Upper lobe of right lung (tissue), 1 donor: ENCODE data around the gene HEXD. TPM values are rescaled to one million over a fixed set of nuclear protein-coding genes. Genes with fewer than 3 reads are reported as not detected.

Experiments
- ATAC-seq: fragments of 200-7000 bp; cut with Tn5 transposase; one replicate; pipeline ENCODE4 v1.9.1; 2020; ENCODE audit warnings: mild to moderate bottlenecking, moderate library complexity
- DNase-seq: peaks from one replicate; pipeline ENCODE4 v3.0.0-alpha.2; 2020
- H3K27ac ChIP-seq: fragments of 200-600 bp; one replicate; pipeline ENCODE4 v1.8.0; 2022
- H3K27me3 ChIP-seq: fragments of 200-600 bp; one replicate; pipeline ENCODE4 v1.8.0; 2022; ENCODE audit warnings: mild to moderate bottlenecking
- H3K36me3 ChIP-seq: fragments of 200-600 bp; one replicate; pipeline ENCODE4 v1.8.0; 2022
- H3K4me1 ChIP-seq: fragments of 200-600 bp; one replicate; pipeline ENCODE4 v1.8.0; 2022
- H3K4me3 ChIP-seq: fragments of 200-600 bp; one replicate; pipeline ENCODE4 v1.8.0; 2022; ENCODE audit warnings: mild to moderate bottlenecking
- H3K9me3 ChIP-seq: fragments of 200-600 bp; one replicate; pipeline ENCODE4 v1.8.0; 2022
- intact Hi-C: fragments of 100-400 bp; cut with DNase I; formaldehyde crosslinking; loops from one replicate; pipeline ENCODE4 v1.11.0; 2022
- total RNA-seq: library from RNA; stranded (reverse); fragmentation: NEBNext Ultra II Directional; extraction: Animal tissue kit (Norgen Biotek cat#: 25700); gene quantifications from one replicate; pipeline ENCODE4 v1.2.1, GENCODE V29; 2021
- TF ChIP-seq, protein P1 (sequence below): fragments of 200-600 bp; IDR thresholded peaks from one replicate; pipeline ENCODE4 v1.8.0; 2022; ENCODE audit warnings: antibody characterized with exemption
- donor health status: DM: no; HTN: yes; CAD: no; lungs with severe emphysema.

Gene HEXD
- total RNA-seq, 1 donor from 2014 or later: 49.1 TPM

DNA sequence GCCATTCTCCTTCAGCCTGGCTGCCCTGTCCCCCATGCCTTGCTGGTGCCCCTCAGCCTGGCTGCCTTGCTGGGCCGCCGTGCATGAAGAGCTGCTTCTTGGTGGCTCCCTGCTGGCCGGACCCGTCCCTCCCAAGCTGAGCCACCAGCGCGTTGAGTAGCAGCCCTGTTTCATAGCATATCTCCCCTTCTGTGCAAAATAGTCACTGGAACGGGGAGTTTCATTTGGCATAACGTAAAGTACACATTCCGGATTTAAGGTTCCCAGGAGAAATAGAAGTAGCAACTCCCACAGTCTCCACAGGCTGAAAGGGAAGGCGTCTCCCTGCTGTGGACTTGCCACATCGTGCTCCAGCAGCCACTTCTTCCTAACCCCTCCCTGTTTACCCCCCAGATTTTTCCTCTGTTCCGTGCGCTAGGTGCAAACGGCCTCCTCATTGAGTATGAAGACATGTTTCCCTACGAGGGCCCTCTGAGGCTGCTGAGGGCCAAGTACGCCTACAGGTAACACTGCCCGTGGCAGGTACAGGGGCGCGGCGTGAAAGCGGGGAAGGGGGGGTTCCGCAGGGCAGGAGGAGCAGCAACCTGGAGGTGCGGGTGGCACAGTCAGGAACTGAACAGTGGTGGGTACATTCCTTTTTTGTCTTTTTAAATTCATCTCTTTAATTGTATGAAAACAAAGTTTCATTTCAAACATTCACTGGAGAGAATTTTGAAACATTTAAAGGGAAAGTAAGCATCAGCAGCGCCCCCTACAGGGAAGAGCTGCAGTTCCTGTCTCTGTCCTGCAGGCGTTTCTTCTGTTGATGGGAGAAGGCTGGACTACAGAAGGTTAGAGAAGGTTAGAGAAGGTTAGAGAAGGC, 6.1 kb downstream of the HEXD start:
- DNase-seq: no peak
- Histone ChIP-seq H3K9me3 (no peaks in the 10 kb centered on the region), H3K4me3 (no peak overlapping the region), H3K4me1 (peaks cover 4% of the 10 kb centered on the region), H3K36me3 (peaks cover 10% of the 10 kb centered on the region), H3K27ac (no peak overlapping the region), H3K27me3 (no peaks in the 10 kb centered on the region)
- TF ChIP-seq, protein P1, sequence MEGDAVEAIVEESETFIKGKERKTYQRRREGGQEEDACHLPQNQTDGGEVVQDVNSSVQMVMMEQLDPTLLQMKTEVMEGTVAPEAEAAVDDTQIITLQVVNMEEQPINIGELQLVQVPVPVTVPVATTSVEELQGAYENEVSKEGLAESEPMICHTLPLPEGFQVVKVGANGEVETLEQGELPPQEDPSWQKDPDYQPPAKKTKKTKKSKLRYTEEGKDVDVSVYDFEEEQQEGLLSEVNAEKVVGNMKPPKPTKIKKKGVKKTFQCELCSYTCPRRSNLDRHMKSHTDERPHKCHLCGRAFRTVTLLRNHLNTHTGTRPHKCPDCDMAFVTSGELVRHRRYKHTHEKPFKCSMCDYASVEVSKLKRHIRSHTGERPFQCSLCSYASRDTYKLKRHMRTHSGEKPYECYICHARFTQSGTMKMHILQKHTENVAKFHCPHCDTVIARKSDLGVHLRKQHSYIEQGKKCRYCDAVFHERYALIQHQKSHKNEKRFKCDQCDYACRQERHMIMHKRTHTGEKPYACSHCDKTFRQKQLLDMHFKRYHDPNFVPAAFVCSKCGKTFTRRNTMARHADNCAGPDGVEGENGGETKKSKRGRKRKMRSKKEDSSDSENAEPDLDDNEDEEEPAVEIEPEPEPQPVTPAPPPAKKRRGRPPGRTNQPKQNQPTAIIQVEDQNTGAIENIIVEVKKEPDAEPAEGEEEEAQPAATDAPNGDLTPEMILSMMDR: peak; percentile 66
- ATAC-seq: peak; percentile 70
- intact Hi-C loops: no loop called here

DNA sequence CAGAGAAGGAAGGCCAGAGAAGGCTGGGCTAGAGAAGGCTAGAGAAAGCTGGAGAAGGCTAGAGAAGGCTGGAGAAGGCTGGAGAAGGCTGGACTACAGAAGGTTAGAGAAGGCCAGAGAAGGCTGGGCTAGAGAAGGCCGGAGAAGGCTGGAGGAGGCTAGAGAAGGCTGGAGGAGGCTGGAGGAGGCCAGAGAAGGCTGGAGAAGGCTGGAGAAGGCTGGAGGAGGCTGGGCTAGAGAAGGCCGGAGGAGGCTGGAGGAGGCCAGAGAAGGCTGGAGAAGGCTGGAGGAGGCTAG, 6.7 kb downstream of the HEXD start:
- TF ChIP-seq, protein P1: no peak
- Histone ChIP-seq H3K9me3 (no peaks in the 10 kb centered on the region), H3K27ac (no peak overlapping the region), H3K36me3 (peaks cover 10% of the 10 kb centered on the region), H3K27me3 (no peaks in the 10 kb centered on the region), H3K4me3 (no peak overlapping the region), H3K4me1 (peaks cover 2% of the 10 kb centered on the region)
- DNase-seq (no peak), ATAC-seq (no peak)
- intact Hi-C loops: no loop called here

DNA sequence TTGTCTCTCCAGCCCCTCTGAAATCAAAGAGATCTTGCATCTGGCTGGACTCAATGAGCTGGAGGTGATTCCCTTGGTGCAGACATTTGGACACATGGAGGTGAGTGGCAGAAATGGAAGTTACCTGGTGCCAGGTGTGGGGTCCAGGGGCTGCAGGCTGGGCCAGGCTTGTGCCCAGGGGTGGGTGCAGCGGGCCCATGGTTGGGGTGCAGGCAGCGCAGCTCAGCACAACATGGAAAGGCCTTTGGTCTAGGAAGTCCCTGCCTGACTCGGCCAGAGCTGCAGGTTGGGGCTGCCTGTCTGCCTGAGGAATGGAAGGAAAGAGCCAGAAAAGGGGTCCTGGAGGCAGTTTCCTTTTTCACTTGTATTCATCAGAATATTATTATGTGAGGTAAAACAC, 10.4 kb downstream of the HEXD start:
- H3K9me3 ChIP-seq: no peaks in the 10 kb centered on the region
- H3K4me1 ChIP-seq: no peaks in the 10 kb centered on the region
- intact Hi-C loops: no loop called here
- TF ChIP-seq, protein P1: no peak
- H3K27me3 ChIP-seq: no peaks in the 10 kb centered on the region
- no peak for DNase-seq
- no peaks in the 10 kb centered on the region for H3K36me3 ChIP-seq
- H3K4me3 ChIP-seq: no peak overlapping the region
- no peak overlapping the region for H3K27ac ChIP-seq
- ATAC-seq: no peak

DNA sequence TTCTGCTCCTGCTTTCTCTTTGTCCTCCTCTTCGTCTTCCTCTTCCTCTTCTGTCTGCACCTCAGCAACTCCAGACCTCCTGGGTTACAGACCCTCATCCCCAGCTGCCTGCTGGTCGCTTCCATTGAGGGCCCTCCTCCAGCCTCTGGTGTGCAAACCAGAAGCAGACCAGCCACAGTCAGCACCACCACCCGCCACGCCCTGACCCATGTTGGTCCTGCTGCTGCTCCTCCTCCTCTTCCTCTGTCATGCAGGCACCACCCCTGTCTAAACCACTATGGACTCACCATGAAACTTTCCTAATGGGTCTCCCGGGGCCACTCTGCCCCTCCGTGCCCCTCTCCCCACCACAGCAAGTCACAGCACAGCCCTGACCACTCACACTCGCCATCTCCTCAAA, 11.7 kb downstream of the HEXD start:
- Histone ChIP-seq H3K27me3 (no peaks in the 10 kb centered on the region), H3K4me1 (no peaks in the 10 kb centered on the region), H3K4me3 (no peak overlapping the region), H3K9me3 (no peaks in the 10 kb centered on the region), H3K36me3 (no peaks in the 10 kb centered on the region), H3K27ac (no peak overlapping the region)
- intact Hi-C loops: no loop called here
- DNase-seq (no peak), ATAC-seq (peak; percentile 12)
- TF ChIP-seq, protein P1: no peak

DNA sequence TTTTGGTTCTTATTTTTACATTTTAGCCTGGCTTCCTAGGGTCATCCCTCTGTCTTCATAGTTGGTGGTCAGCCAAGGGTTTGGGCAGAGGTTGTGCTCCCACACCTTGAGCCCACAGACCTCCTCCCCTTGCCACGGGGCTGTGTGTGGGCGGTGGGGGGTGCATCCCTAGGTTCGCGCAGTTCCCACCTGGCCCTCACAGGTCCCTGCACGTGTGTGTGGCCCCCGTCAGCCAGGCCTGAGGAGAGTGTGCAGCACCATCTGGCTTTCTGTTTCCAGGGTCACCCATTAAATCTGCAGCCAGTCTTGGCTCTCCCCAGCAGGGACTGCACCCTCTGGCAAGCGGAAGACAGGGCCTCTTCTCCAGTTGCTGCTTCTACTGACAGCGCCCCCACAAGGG, 13.9 kb downstream of the HEXD start:
- intact Hi-C loops: no loop called here
- TF ChIP-seq, protein P1: no peak
- Histone ChIP-seq H3K27me3 (no peaks in the 10 kb centered on the region), H3K4me1 (no peaks in the 10 kb centered on the region), H3K36me3 (peaks cover 2% of the 10 kb centered on the region), H3K27ac (no peak overlapping the region), H3K4me3 (no peak overlapping the region), H3K9me3 (no peaks in the 10 kb centered on the region)
- DNase-seq (no peak), ATAC-seq (no peak)
